GM19452 (cell line): ENCODE measurements around the gene PNLDC1.
"Not testable (repeated sequence)": the region's sequence is repeated elsewhere in the genome, so short reads cannot be mapped to it uniquely, and the experiment has no call there.

Experiments used
- ATAC-seq: cut with Tn5 transposase; IDR thresholded peaks from one replicate; pipeline ENCODE4 v1.9.1; 2021; ENCODE audit not compliant: unreplicated experiment

The PNLDC1 gene

DNA sequence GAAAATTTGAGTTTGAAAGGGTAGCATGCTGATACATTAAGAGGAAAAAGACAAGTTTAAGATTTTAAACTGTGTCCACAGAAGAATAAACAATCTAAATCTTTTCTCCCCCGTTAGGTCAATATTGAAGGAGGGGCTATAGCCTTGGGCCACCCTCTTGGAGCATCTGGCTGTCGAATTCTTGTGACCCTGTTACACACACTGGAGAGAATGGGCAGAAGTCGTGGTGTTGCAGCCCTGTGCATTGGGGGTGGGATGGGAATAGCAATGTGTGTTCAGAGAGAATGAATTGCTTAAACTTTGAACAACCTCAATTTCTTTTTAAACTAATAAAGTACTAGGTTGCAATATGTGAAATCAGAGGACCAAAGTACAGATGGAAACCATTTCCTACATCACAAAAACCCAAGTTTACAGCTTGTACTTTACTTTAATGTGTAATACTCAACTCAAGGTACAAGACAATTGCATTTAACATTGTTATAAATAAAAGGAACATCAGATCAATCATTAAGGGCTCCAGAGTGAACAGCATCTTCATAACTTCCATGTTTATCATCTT lies 21.5 kb upstream of the PNLDC1 start:
- ATAC-seq = no peak

- ATAC-seq = no peak
These were observed 11.8 kb upstream of the PNLDC1 start for GRCh38 chr6:159788276-159788675.

DNA sequence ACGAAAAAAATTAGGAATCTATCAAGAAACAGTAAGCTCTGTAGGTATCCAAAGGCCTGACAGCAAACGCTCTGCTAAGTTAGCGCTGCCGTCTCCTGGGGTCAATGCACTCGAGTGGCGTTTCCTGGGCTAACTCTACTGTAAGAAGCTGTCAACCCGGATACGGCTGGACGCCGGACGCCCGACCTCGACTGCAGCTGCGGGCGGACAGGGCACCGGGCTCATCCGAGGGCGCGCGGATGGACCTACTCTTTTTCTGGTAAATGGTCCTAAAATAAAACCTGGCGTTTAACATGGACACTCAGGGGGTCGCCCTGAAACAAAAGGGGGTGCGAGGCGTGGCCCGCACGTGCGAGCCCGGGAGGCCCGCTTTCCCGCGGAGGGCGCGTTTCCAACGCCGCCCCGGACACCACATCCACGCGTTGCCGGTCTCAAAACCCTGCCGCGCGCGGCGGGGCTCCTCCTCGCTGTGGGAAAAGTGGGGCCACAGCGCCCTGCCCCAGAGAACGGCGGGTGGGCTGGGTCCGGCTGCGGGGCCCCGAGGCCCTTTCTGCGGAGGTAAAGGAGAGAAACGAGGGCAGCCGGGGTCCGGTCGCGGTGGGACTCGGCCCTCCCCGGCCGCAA lies 11.2 kb upstream of the PNLDC1 start:
- peak; percentile 0 for ATAC-seq

DNA sequence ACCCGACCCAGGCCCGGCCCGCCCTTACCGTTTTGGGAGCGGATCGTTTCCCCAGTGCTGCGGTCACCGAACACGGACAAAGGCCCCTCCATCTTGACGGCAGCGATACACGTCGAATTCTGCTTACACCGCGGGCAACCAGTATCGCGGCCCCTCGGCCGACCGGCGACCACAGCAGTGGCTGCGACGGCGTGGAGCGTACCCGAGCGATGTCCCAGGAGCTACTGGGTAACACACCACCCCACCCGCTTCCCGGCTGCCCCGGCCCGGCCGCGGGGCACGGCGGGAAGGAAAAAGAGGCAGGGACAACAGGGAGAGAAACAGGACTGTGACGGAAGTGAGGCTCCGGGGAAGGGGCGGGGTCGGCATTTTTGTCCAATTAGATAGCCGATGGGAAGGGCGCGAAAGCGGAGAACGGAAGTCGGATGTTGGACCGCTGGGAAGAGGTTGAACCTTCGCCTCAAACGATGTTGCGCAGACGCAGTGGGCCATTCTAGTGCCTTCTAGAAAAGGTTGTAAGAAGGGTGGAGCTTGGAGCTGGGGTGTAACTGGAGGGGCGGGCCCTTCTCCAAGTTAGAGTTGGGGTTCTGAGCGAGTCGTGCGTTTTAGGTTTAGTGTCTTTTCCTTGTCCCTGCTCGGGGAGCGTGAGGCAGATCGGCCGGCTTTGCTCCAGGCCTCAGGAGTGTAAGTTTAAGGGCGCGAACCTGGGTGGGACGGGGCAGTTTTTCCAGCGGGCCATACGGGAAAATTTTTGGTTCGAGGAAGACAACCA lies 10.5 kb upstream of the PNLDC1 start, which contains the start of gene TCP1:
TSS of gene TCP1 (minus strand) at position 226 of the 772 bp plus-strand sequence. CDS start at position 92, 134 bp downstream.
- ATAC-seq = peak; percentile 64

GRCh38 chr6:159790149-159790955 lies 9.7 kb upstream of the PNLDC1 start, which contains the start of gene MRPL18:
TSS of gene MRPL18 (plus strand) at chr6:159790467. CDS start at chr6:159790588, 121 bp downstream.
- peak; percentile 81 for ATAC-seq

GRCh38 chr6:159790956-159791598 lies 9.0 kb upstream of the PNLDC1 start:
- no peak for ATAC-seq

DNA sequence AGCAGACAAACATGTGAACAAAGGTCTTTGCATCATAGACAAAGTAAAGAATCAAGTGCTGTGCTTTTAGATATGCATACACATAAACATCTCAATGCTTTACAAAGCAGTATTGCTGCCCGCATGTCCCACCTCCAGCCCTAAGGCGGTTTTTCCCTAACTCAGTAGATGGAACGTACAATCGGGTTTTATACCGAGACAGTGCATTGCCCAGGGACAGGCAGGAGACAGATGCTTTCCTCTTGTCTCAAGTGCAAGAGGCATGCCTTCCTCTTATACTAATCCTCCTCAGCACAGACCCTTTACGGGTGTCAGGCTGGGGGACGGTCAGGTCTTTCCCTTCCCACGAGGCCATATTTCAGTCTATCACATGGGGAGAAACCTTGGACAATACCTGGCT lies 5.1 kb upstream of the PNLDC1 start:
- not testable (repeated sequence) for ATAC-seq

DNA sequence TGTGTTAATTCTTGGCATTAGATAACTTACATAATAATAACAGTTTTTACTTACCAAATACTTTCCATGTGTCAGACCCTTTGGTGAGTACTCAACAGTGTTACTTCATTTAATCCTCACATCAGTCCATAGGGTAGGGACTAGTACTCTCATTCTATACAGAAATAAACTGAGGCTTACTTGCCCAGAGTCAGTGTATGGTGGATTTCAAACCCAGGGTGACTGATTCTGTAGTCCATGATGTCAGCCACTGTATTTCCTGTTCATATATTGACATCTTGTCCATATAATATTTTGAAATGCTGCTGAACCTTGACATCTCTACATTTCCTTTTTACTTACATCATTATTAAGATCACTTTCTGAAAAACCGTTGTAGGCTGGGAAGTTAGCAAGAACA lies 2.5 kb upstream of the PNLDC1 start:
- ATAC-seq = no peak

DNA sequence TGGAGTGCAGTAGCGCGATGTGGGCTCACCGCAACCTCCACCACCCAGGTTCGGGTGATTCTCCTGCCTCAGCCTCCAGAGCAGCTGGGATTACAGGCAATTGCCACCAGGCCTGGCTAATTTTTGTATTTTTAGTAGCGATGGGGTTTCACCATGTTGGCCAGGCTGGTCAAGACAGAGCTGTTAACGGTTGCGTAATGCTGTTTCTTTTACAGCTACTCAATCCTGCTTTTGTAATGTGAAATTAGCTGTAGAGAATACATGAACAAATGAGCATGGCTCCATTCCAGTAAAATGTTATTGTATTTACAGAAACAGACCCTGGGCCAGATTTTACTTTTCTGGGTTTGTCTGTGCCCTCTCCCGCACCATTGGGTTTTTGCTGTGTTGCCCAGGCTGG lies 1.9 kb downstream of the PNLDC1 start:
- ATAC-seq = no peak

DNA sequence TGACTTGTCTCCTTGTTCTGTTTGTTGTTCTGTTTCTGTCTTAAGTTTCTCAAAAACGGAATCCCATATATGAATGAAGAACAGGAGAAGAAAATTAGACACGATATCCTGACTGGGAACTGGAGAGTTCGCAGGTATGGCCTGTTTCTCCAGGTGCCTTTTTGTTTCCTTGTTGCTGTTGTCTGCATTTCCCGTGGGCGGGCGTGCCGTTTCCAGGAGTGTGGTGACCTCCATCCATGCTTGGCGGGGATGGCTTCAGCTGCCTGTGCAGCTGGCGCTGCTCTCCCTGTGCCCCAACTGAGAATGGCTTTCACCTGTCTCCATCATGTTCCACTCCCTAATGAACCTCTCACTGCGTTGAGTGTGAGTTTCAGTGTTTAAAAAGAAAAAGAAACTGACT lies 4.4 kb downstream of the PNLDC1 start:
- ATAC-seq = no peak

DNA sequence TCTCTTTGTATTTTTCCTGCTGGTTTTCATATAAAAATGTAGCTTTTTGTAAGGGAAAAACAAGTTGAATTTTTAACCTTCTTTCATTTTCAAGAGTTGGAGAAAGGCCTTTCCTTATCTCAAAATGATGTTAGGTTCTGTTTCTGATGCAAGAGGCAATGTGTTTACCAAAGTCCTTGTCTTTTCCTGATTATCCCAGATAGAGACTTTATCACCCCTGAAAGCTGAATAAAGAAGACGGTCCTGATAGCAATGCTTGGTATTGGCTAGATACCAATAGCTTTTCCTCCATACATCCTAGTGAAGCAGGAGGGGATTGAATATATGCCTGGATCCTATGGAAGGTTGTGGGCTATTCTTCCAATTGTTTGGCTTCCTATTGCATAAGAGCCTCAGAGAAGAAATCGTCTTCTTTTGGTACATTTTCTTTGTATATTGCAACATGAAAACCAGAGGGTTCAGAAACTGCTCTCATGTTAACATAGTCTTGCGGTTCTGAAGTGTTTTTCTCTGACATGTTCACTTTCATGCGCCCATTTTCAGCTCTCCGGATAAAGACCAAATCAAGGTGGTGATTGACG lies 5.5 kb downstream of the PNLDC1 start:
- ATAC-seq = no peak

- ATAC-seq = no peak
These were observed 6.0 kb downstream of the PNLDC1 start for GRCh38 chr6:159806021-159806458.

- ATAC-seq = no peak
These were observed 7.2 kb downstream of the PNLDC1 start for GRCh38 chr6:159807150-159807858.

DNA sequence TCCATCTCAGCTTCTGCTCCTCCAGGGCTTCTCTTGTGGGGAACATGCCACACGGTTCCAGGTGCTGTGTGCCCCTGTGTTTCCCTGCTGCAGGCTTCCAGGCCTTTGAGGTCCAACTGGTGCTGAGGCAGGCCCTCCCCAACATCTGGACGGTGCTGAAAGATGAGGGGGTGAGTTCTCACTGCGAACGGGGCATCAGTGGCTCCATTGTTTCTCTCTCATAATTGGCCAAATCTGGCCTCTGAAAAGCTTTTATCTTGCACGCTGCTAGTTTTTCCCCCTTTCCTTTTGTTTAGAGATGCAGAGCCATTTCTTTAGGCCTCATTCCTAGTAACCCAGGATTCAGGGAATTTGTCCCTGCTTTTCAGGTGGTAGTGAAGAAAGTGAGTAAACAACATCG lies 8.6 kb downstream of the PNLDC1 start:
- no peak for ATAC-seq

DNA sequence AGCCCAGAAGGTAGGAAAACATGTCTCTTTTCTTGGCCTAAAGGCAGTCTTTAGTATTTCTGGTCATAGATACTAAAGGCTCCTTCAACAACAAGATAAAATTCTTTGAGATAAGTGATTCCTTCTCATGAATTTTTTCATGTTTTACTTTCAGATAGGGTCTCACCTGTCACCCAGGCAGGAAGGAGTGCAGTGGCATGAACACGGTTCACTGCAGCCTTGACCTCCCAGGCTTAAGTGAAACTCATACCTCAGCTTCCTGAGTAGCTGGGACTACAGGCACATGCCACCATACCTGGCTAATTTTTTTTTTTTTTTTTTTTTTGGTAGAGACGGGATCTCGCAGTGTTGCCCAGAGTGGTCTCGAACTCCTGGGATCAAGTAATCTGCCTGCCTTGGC lies 9.1 kb downstream of the PNLDC1 start:
- ATAC-seq = peak; percentile 73

DNA sequence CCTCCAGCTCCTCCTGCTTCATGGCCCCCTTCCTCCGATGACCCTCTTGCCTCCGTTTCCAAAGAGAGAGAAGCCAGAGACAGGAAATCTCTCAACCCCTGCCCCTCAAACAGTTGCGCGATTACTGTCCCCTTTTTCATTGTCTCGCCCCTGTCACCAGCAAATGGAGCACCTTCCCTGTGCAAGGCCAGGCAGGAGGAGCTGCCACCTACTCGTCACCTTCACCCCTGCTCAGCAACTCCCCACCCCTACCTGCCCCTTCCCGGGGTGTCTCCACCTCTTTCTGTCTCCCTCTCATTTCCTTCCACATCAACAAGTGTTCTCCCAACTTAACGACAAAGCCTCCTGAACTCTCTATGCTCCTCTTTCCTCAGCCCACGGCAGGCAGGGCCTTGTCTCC lies 13.7 kb downstream of the PNLDC1 start:
- ATAC-seq = no peak

DNA sequence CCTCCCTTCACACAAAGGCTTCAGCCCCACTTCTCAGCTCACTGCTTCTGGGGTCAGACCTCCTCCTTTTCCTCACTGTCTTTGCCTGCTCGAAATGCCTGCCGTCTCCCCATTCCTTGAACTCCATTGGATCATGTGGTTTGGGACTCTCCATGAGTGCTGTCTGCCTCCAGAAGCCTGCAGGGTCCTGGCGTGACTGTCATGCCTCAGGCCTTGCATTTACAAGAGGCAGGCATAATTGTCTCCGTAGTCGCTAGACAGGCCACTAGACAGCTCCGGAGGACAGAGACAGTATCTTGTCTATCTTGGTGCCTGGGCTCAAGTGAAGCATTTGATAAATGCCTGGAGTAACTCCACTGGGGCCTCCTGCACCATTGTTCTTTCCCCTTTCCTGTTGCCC lies 15.3 kb downstream of the PNLDC1 start:
- no peak for ATAC-seq

- ATAC-seq = not testable (repeated sequence)
These were observed 16.7 kb downstream of the PNLDC1 start for GRCh38 chr6:159816775-159817174.

DNA sequence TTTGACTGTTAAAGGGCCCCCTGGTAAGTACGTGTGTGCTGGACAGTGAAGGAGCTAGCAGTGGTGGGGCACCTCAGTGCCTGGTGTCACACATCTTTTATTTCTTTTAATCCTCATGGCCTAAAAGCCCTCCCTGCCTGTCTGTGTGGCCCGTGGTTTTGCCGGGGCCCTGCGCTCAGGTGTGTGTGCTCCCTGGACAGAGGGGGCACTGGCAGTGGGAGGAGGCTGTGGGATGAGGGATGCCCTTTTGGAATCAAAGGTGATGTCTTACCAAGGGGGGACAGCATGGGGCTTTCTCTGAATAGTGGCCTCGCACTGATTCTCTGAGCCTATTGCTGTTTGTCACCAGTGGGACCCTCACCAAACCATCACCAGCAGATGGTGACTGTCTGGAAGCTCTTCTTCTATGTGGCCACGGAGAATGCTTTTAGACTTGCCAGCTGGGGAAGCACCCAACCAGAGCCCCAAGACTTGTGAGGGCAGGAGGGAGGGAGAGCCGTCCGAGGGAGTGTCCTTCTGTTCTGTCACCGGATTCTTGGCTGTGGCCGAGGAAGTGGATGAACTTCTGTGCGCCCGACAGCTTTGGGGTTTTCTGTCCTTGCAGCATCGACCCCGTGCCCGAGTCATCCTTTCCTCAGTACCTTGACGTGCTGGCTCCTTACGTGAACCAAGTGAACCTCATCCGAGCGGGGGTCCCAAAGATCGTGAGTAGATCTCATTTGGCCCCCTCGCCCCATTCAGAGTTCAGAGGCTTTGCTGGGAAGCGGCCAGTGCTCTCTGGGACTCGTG lies 18.1 kb downstream of the PNLDC1 start:
- no peak for ATAC-seq
